GM20431 (cell line): ENCODE measurements around the gene PDZK1IP1.
"Not testable (repeated sequence)": the region's sequence is repeated elsewhere in the genome, so short reads cannot be mapped to it uniquely, and the experiment has no call there.

ENCODE experiments used
- in situ Hi-C: fragments of 300-500 bp; cut with MseI, MboI; formaldehyde crosslinking; loops from one replicate; pipeline ENCODE4 v1.15.0; 2020; ENCODE audit warnings: low sequenced_read_pairs; ENCODE audit not compliant: unreplicated experiment

PDZK1IP1 gene

GRCh38 chr1:47157957-47158356 lies 31.9 kb downstream of the PDZK1IP1 start:
- in situ Hi-C loops: not testable (repeated sequence)

- in situ Hi-C loops: not testable (repeated sequence)
Observed at GRCh38 chr1:47156457-47156856, 33.4 kb downstream of the PDZK1IP1 start.

- in situ Hi-C loops: not testable (repeated sequence)
Observed at GRCh38 chr1:47149162-47149561, 40.7 kb downstream of the PDZK1IP1 start.

GRCh38 chr1:47147047-47147785 lies 42.6 kb downstream of the PDZK1IP1 start:
- in situ Hi-C loops: no loop called here

GRCh38 chr1:47146495-47146894 lies 43.3 kb downstream of the PDZK1IP1 start:
- in situ Hi-C loops: not testable (repeated sequence)

GRCh38 chr1:47143654-47144053 lies 46.2 kb downstream of the PDZK1IP1 start:
- in situ Hi-C loops: not testable (repeated sequence)

GRCh38 chr1:47140358-47140757 lies 49.5 kb downstream of the PDZK1IP1 start:
- in situ Hi-C loops: not testable (repeated sequence)

GRCh38 chr1:47137925-47138615 lies 51.8 kb downstream of the PDZK1IP1 start:
- in situ Hi-C loops: no loop called here

GRCh38 chr1:47137198-47137597 lies 52.6 kb downstream of the PDZK1IP1 start, which contains the start of gene CYP4A22:
CYP4A22 (plus strand) TSS chr1:47137441; CDS start chr1:47137486, 45 bp downstream.
- in situ Hi-C loops: no loop called here
